WTC11 (cell line): Measurements from ENCODE around the gene INVS. TPM values are rescaled to one million over a fixed set of nuclear protein-coding genes. Genes with fewer than 3 reads are reported as not detected.

ENCODE experiments used
- ATAC-seq: fragments of 200-7000 bp; cut with Tn5 transposase; 2 replicates; pipeline ENCODE4 v1.10.0; 2021; ENCODE audit warnings: mild to moderate bottlenecking, moderate library complexity
- CTCF ChIA-PET: fragments of 300-600 bp; sonication (Branson Sonifier 250); formaldehyde crosslinking; loops from one replicate; lab custom pipeline; 2021; ENCODE audit warnings: antibody characterized with exemption; lab: Charles Lee
- POLR2A ChIA-PET: fragments of 350-600 bp; sonication (Branson Sonifier 250); formaldehyde crosslinking; loops from one replicate; lab custom pipeline; 2021; ENCODE audit warnings: antibody characterized with exemption; lab: Charles Lee
- DNase-seq: peaks from one replicate; pipeline ENCODE4 v3.0.0; 2021; ENCODE audit warnings: low spot score
- H3K27ac Mint-ChIP-seq: 2 replicates; pipeline ENCODE4 v1.8.0; 2021; ENCODE audit warnings: mixed read lengths
- H3K27me3 Mint-ChIP-seq: 2 replicates; pipeline ENCODE4 v1.8.0; 2021; ENCODE audit warnings: low read depth, mild to moderate bottlenecking, moderate library complexity, mixed read lengths
- H3K36me3 Mint-ChIP-seq: 2 replicates; pipeline ENCODE4 v1.8.0; 2021; ENCODE audit warnings: mixed read lengths
- H3K4me1 Mint-ChIP-seq: 2 replicates; pipeline ENCODE4 v1.8.0; 2022; ENCODE audit warnings: mixed read lengths
- H3K4me3 Mint-ChIP-seq: 2 replicates; pipeline ENCODE4 v1.8.0; 2021; ENCODE audit warnings: mild to moderate bottlenecking, moderate library complexity, mixed read lengths
- H3K9me3 Mint-ChIP-seq: 2 replicates; pipeline ENCODE4 v1.8.0; 2021; ENCODE audit warnings: mixed read lengths
- ARID4B ChIP-seq: sonication (generic); formaldehyde crosslinking; IDR thresholded peaks from 2 replicates; pipeline ENCODE4 v1.8.0; 2023; ENCODE audit warnings: missing genetic modification reagents, mild to moderate bottlenecking, borderline replicate concordance
- ATF1 ChIP-seq: sonication (generic); formaldehyde crosslinking; IDR thresholded peaks from 2 replicates; pipeline ENCODE4 v1.8.1; 2023; ENCODE audit warnings: mild to moderate bottlenecking, moderate library complexity, missing genetic modification reagents
- ATF3 ChIP-seq: sonication (generic); formaldehyde crosslinking; conservative IDR thresholded peaks from 2 replicates; pipeline ENCODE4 v1.8.1; 2022; ENCODE audit warnings: mild to moderate bottlenecking, missing genetic modification reagents
- CDX4 ChIP-seq: fragments of 250-450 bp; sonication (Bioruptor Pico); IDR thresholded peaks from 2 replicates; pipeline ENCODE4 v1.9.0; 2021; ENCODE audit warnings: moderate library complexity, mild to moderate bottlenecking, inconsistent platforms, borderline replicate concordance
- E2F1 ChIP-seq: sonication (generic); formaldehyde crosslinking; IDR thresholded peaks from 2 replicates; pipeline ENCODE4 v1.8.0; 2022; ENCODE audit warnings: mild to moderate bottlenecking, missing genetic modification reagents
- ELF4 ChIP-seq: sonication (generic); formaldehyde crosslinking; IDR thresholded peaks from 2 replicates; pipeline ENCODE4 v1.8.1; 2022; ENCODE audit warnings: low read depth, mild to moderate bottlenecking, moderate library complexity, missing genetic modification reagents
- EMX1 ChIP-seq: fragments of 250-450 bp; sonication (Bioruptor Pico); IDR thresholded peaks from 2 replicates; pipeline ENCODE4 v1.8.0; 2021; ENCODE audit warnings: mild to moderate bottlenecking
- ESRRA ChIP-seq: sonication (generic); formaldehyde crosslinking; IDR thresholded peaks from 2 replicates; pipeline ENCODE4 v1.8.1; 2022; ENCODE audit warnings: mild to moderate bottlenecking, missing genetic modification reagents, borderline replicate concordance
- FOXJ3 ChIP-seq: sonication (generic); formaldehyde crosslinking; IDR thresholded peaks from 2 replicates; pipeline ENCODE4 v1.9.0; 2021; ENCODE audit warnings: missing genetic modification reagents, mild to moderate bottlenecking, borderline replicate concordance
- GRHL2 ChIP-seq: fragments of 250-450 bp; sonication (Bioruptor Pico); IDR thresholded peaks from 2 replicates; pipeline ENCODE4 v1.8.0; 2022; ENCODE audit warnings: mild to moderate bottlenecking, moderate library complexity; ENCODE audit not compliant: insufficient replicate concordance, severe bottlenecking
- HMGA2 ChIP-seq: fragments of 250-450 bp; sonication (Bioruptor Pico); IDR thresholded peaks from 2 replicates; pipeline ENCODE4 v1.4.0; 2021; ENCODE audit warnings: mild to moderate bottlenecking, moderate library complexity
- PREB ChIP-seq: sonication (generic); formaldehyde crosslinking; IDR thresholded peaks from 2 replicates; pipeline ENCODE4 v1.8.1; 2022; ENCODE audit warnings: mild to moderate bottlenecking, missing genetic modification reagents, moderate library complexity, borderline replicate concordance
- PRRX2 ChIP-seq: fragments of 250-450 bp; sonication (Bioruptor Pico); IDR thresholded peaks from 2 replicates; pipeline ENCODE4 v1.8.0; 2021; ENCODE audit warnings: mild to moderate bottlenecking
- SOX15 ChIP-seq: fragments of 250-450 bp; sonication (Bioruptor Pico); IDR thresholded peaks from 2 replicates; pipeline ENCODE4 v1.9.0; 2021; ENCODE audit warnings: mild to moderate bottlenecking
- USF1 ChIP-seq: sonication (generic); formaldehyde crosslinking; IDR thresholded peaks from 2 replicates; pipeline ENCODE4 v1.8.0; 2022; ENCODE audit warnings: mild to moderate bottlenecking, missing genetic modification reagents
- ZBTB21 ChIP-seq: sonication (generic); formaldehyde crosslinking; IDR thresholded peaks from 2 replicates; pipeline ENCODE4 v1.8.1; 2023; ENCODE audit warnings: mild to moderate bottlenecking, missing genetic modification reagents, borderline replicate concordance
- ZBTB43 ChIP-seq: sonication (generic); formaldehyde crosslinking; IDR thresholded peaks from 2 replicates; pipeline ENCODE4 v1.8.1; 2023; ENCODE audit warnings: mild to moderate bottlenecking, missing genetic modification reagents
- ZMAT4 ChIP-seq: fragments of 250-450 bp; sonication (Bioruptor Pico); IDR thresholded peaks from 2 replicates; pipeline ENCODE4 v1.9.0; 2021; ENCODE audit warnings: mild to moderate bottlenecking
- ZNF121 ChIP-seq: sonication (generic); formaldehyde crosslinking; IDR thresholded peaks from 2 replicates; pipeline ENCODE4 v1.8.0; 2023; ENCODE audit warnings: missing genetic modification reagents
- ZNF281 ChIP-seq: sonication (generic); formaldehyde crosslinking; IDR thresholded peaks from 2 replicates; pipeline ENCODE4 v1.8.0; 2023; ENCODE audit warnings: mild to moderate bottlenecking, missing genetic modification reagents
- total RNA-seq: library from RNA; stranded (reverse); gene quantifications from 3 replicates; pipeline ENCODE4 v1.2.3, GENCODE V29; 2021

Gene INVS
- total RNA-seq, 1 experiment from 2014 or later: 8.1 TPM

- H3K4me1 Mint-ChIP-seq: peaks cover 31% of the 10 kb centered on the region
- no peak overlapping the region for H3K4me3 Mint-ChIP-seq
- ChIA-PET CTCF (no interaction called here), POLR2A (interaction anchor here (1.4 kb wide), 1 partner anchor 12 kb away, joined by 5 read pairs; the partner anchor contains the start of gene TEX10)
- H3K27me3 Mint-ChIP-seq: no peaks in the 10 kb centered on the region
- TF ChIP-seq ESRRA (CRISPR knock-in tag): no peak
- no peak for TF ChIP-seq ATF1 (CRISPR knock-in tag)
- TF ChIP-seq EMX1: no peak
- no peak for TF ChIP-seq ARID4B (CRISPR knock-in tag)
- no peak for TF ChIP-seq USF1 (CRISPR knock-in tag)
- no peak for TF ChIP-seq E2F1 (CRISPR knock-in tag)
- no peak for TF ChIP-seq ZNF281 (CRISPR knock-in tag)
- H3K9me3 Mint-ChIP-seq: no peaks in the 10 kb centered on the region
- H3K36me3 Mint-ChIP-seq: peaks cover 23% of the 10 kb centered on the region
- no peak overlapping the region for H3K27ac Mint-ChIP-seq
- ATAC-seq (no peak), DNase-seq (no peak)
Measured at GRCh38 chr9:100340224-100340623, 241.2 kb downstream of the INVS start.

GRCh38 chr9:100341889-100342288 lies 242.8 kb downstream of the INVS start:
- Mint-ChIP-seq H3K4me1 (peaks cover 34% of the 10 kb centered on the region), H3K27me3 (no peaks in the 10 kb centered on the region), H3K27ac (peak overlapping the region; percentile 62), H3K4me3 (no peak overlapping the region), H3K36me3 (peaks cover 30% of the 10 kb centered on the region), H3K9me3 (no peaks in the 10 kb centered on the region)
- TF ChIP-seq ZNF121 (no peak), HMGA2 (CRISPR knock-in tag) (no peak), ZBTB21 (no peak), CDX4 (CRISPR knock-in tag) (no peak), GRHL2 (CRISPR knock-in tag) (no peak), SOX15 (CRISPR knock-in tag) (no peak), ELF4 (no peak), USF1 (CRISPR knock-in tag) (no peak), PRRX2 (CRISPR knock-in tag) (no peak), ZBTB43 (CRISPR knock-in tag) (no peak), ESRRA (CRISPR knock-in tag) (no peak), FOXJ3 (CRISPR knock-in tag) (no peak), ATF3 (no peak), PREB (CRISPR knock-in tag) (no peak), ZMAT4 (no peak)
- no peak for DNase-seq
- CTCF ChIA-PET: interaction anchor here (1.2 to 1.4 kb wide), 2 partner anchors 17 to 131 kb away, joined by 5 read pairs; partner anchors contain the start of gene TMEFF1
- POLR2A ChIA-PET: no interaction called here
- ATAC-seq: peak; percentile 49
